K562 (cell line): ENCODE measurements around the gene TM9SF3. TPM values are rescaled to one million over a fixed set of nuclear protein-coding genes. Genes with fewer than 3 reads are reported as not detected.
A peak's percentile ranks its signal among the peaks of the same experiment; 100 is the strongest.

Source experiments
- BRF1 ChIP-seq: IDR thresholded peaks from 3 replicates; pipeline ENCODE4 v1.6.1; 2011; ENCODE audit warnings: borderline replicate concordance, mild to moderate bottlenecking; ENCODE audit not compliant: insufficient read length; ENCODE audit errors: extremely low read depth
- FIP1L1 ChIP-seq: fragments of 200-400 bp; formaldehyde crosslinking; IDR thresholded peaks from 2 replicates; pipeline ENCODE4 v1.6.1; 2018; ENCODE audit warnings: mild to moderate bottlenecking, low read depth, low read length; ENCODE audit not compliant: poor library complexity, severe bottlenecking
- FOXK1 ChIP-seq: sonication (generic); formaldehyde crosslinking; IDR thresholded peaks from 2 replicates; pipeline ENCODE4 v1.8.0; 2022; ENCODE audit warnings: missing genetic modification reagents, mild to moderate bottlenecking, borderline replicate concordance
- FOXP1 ChIP-seq: sonication (generic); formaldehyde crosslinking; IDR thresholded peaks from 2 replicates; pipeline ENCODE4 v1.8.0; 2022; ENCODE audit warnings: mild to moderate bottlenecking, missing genetic modification reagents
- GTF2E2 ChIP-seq: fragments of 200-800 bp; sonication (Bioruptor generic); IDR thresholded peaks from 2 replicates; pipeline ENCODE4 v1.6.1; 2016; ENCODE audit warnings: missing genetic modification characterization, missing compliant biosample characterization
- KDM1A ChIP-seq, 2 experiments: fragments of 450-650 bp; IDR thresholded peaks; 2 replicates each; pipeline ENCODE4 v1.6.1; 2016; ENCODE audit warnings: mild to moderate bottlenecking in 2 of 2
- MAFG ChIP-seq: fragments of 450-650 bp; conservative IDR thresholded peaks from 2 replicates; pipeline ENCODE4 v1.6.1; 2016; ENCODE audit warnings: missing genetic modification characterization, missing compliant biosample characterization
- MECOM ChIP-seq: fragments of 250-450 bp; sonication (Bioruptor Pico); IDR thresholded peaks from 2 replicates; pipeline ENCODE4 v1.8.0; 2022; ENCODE audit warnings: inconsistent platforms
- SIRT6 ChIP-seq: IDR thresholded peaks from one replicate; pipeline ENCODE4 v1.6.1; 2012; ENCODE audit warnings: low read depth, mild to moderate bottlenecking, control low read depth, inconsistent platforms, low read length, moderate library complexity
- SMARCA5 ChIP-seq: fragments of 450-650 bp; IDR thresholded peaks from 2 replicates; pipeline ENCODE4 v1.6.1; 2016
- ZNF121 ChIP-seq: sonication (generic); formaldehyde crosslinking; conservative IDR thresholded peaks from 2 replicates; pipeline ENCODE4 v1.8.0; 2022; ENCODE audit warnings: missing genetic modification reagents
- ZNF134 ChIP-seq: fragments of 250-450 bp; sonication (Bioruptor Pico); conservative IDR thresholded peaks from 2 replicates; pipeline ENCODE4 v1.4.0; 2020
- polyA plus RNA-seq, 8 experiments: library from polyadenylated mRNA; depleted of rRNA in 4 of 8; stranded (reverse) in 5 of 8; unstranded in 3 of 8; fragments of >200 nt; fragmentation: Nextera tagmentation in 2 of 8; fragmentation: Illumina TruSeq in 1 of 8; extraction: Ambion mirVana in 2 of 8; extraction: Trizol in 1 of 8; gene quantifications; 2 replicates each; pipeline versions ENCODE4 v1.2.1 to v1.2.3, GENCODE V29; 2011 to 2014; ENCODE audit warnings: inconsistent platforms in 1 of 8, missing spikeins in 1 of 8
- total RNA-seq, 7 experiments: library from RNA; depleted of rRNA in 6 of 7; stranded (reverse); fragments of >200 nt in 6 of 7; fragmentation: Illumina TruSeq in 2 of 7; extraction: Trizol in 2 of 7; gene quantifications; 2 replicates each; pipeline versions ENCODE4 v1.2.1 to v1.2.3, GENCODE V29; 2011 to 2021; ENCODE audit warnings: low replicate concordance in 1 of 7
- TF ChIP-seq, protein P1 (sequence below): sonication (generic); formaldehyde crosslinking; IDR thresholded peaks from 2 replicates; pipeline ENCODE4 v1.8.0; 2022; ENCODE audit warnings: mild to moderate bottlenecking, missing genetic modification reagents
- TF ChIP-seq, protein P2 (sequence below), 2 experiments: fragments of 450-650 bp in 1 of 2; sonication (generic) in 1 of 2; formaldehyde crosslinking in 1 of 2; IDR thresholded peaks; 2 replicates each; pipeline versions ENCODE4 v1.7.1 to v1.9.0; 2016 to 2022; ENCODE audit warnings: inconsistent platforms in 1 of 2, mild to moderate bottlenecking in 1 of 2, missing genetic modification reagents in 1 of 2
- TF ChIP-seq, protein P3 (sequence below): fragments of 450-650 bp; formaldehyde crosslinking; IDR thresholded peaks from 2 replicates; pipeline ENCODE4 v1.4.0; 2020; ENCODE audit warnings: mild to moderate bottlenecking, moderate library complexity

The TM9SF3 gene
- total and polyA plus RNA-seq, 9 of the 15 experiments (the other 6 are each of a cell fraction or from before 2014, with no cell fraction given), result 16.1 to 63.1 (median 34.9) TPM

DNA sequence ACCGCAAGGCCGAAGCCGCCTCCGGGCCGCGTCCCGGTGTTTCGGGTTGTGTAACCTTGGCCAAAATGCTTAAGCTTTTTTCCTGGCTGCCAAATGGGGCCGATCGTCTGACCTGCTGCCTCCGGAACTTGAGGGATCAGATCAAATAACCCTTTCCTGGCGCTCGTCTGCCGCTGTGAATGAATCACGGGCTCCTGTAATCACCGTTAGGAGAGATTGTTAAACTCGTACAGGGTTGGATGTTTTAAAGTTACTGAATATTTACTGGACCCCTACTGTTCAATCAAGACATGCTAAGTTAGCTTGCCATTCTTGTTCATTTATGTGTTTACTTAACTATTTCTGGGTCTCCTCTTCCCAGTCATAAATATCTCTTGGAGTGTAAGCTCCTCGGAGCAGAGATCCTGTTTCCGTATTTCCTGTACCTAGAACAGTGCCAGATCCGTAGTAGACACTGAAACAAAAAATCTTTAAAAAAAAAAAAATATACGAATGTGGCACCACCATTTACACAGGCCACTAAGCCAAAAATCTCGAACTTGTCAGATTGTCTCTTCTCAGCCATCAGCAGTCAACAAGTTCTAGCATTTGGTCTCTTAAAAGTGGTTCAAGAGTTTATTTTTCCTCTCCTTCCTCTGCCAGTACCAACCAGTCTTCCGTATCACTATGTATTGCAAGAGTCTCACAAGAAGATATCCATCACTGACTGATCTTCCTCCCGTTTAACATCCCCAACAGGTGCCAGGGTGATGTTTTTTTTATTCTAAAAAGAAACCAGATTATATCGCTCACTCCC is 650 bp upstream of the TM9SF3 start (continued):
- no peak for TF ChIP-seq SMARCA5
- TF ChIP-seq, protein P1, sequence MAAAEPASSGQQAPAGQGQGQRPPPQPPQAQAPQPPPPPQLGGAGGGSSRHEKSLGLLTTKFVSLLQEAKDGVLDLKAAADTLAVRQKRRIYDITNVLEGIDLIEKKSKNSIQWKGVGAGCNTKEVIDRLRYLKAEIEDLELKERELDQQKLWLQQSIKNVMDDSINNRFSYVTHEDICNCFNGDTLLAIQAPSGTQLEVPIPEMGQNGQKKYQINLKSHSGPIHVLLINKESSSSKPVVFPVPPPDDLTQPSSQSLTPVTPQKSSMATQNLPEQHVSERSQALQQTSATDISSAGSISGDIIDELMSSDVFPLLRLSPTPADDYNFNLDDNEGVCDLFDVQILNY (CRISPR knock-in tag), result no peak
- no peak for TF ChIP-seq BRF1
- no peak for TF ChIP-seq ZNF134 (CRISPR knock-in tag)
- TF ChIP-seq FIP1L1, result peak; percentile 16
- no peak for TF ChIP-seq FOXP1 (CRISPR knock-in tag)
- no peak for TF ChIP-seq MAFG
- TF ChIP-seq, protein P2, sequence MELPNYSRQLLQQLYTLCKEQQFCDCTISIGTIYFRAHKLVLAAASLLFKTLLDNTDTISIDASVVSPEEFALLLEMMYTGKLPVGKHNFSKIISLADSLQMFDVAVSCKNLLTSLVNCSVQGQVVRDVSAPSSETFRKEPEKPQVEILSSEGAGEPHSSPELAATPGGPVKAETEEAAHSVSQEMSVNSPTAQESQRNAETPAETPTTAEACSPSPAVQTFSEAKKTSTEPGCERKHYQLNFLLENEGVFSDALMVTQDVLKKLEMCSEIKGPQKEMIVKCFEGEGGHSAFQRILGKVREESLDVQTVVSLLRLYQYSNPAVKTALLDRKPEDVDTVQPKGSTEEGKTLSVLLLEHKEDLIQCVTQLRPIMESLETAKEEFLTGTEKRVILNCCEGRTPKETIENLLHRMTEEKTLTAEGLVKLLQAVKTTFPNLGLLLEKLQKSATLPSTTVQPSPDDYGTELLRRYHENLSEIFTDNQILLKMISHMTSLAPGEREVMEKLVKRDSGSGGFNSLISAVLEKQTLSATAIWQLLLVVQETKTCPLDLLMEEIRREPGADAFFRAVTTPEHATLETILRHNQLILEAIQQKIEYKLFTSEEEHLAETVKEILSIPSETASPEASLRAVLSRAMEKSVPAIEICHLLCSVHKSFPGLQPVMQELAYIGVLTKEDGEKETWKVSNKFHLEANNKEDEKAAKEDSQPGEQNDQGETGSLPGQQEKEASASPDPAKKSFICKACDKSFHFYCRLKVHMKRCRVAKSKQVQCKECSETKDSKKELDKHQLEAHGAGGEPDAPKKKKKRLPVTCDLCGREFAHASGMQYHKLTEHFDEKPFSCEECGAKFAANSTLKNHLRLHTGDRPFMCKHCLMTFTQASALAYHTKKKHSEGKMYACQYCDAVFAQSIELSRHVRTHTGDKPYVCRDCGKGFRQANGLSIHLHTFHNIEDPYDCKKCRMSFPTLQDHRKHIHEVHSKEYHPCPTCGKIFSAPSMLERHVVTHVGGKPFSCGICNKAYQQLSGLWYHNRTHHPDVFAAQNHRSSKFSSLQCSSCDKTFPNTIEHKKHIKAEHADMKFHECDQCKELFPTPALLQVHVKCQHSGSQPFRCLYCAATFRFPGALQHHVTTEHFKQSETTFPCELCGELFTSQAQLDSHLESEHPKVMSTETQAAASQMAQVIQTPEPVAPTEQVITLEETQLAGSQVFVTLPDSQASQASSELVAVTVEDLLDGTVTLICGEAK (IDR thresholded peaks at IDR 0.05), result 0 out of 2 replicates have a peak, but pooled peaks have one; percentile 25
- TF ChIP-seq, protein P2 (CRISPR knock-in tag; IDR thresholded peaks at IDR 0.05), result no peak
- peak; percentile 78 to 87 for TF ChIP-seq KDM1A (IDR thresholded peaks at IDR 0.05)
- TF ChIP-seq GTF2E2 (tag), result 0 out of 2 replicates have a peak, but pooled peaks have one; percentile 33
- TF ChIP-seq, protein P3, sequence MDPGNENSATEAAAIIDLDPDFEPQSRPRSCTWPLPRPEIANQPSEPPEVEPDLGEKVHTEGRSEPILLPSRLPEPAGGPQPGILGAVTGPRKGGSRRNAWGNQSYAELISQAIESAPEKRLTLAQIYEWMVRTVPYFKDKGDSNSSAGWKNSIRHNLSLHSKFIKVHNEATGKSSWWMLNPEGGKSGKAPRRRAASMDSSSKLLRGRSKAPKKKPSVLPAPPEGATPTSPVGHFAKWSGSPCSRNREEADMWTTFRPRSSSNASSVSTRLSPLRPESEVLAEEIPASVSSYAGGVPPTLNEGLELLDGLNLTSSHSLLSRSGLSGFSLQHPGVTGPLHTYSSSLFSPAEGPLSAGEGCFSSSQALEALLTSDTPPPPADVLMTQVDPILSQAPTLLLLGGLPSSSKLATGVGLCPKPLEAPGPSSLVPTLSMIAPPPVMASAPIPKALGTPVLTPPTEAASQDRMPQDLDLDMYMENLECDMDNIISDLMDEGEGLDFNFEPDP (CRISPR knock-in tag), result no peak
- no peak for TF ChIP-seq MECOM
- TF ChIP-seq ZNF121 (CRISPR knock-in tag), result no peak
- TF ChIP-seq FOXK1 (CRISPR knock-in tag), result no peak
- no peak for TF ChIP-seq SIRT6
